ENCODE data around the gene RIBC2.

The RIBC2 gene

DNA sequence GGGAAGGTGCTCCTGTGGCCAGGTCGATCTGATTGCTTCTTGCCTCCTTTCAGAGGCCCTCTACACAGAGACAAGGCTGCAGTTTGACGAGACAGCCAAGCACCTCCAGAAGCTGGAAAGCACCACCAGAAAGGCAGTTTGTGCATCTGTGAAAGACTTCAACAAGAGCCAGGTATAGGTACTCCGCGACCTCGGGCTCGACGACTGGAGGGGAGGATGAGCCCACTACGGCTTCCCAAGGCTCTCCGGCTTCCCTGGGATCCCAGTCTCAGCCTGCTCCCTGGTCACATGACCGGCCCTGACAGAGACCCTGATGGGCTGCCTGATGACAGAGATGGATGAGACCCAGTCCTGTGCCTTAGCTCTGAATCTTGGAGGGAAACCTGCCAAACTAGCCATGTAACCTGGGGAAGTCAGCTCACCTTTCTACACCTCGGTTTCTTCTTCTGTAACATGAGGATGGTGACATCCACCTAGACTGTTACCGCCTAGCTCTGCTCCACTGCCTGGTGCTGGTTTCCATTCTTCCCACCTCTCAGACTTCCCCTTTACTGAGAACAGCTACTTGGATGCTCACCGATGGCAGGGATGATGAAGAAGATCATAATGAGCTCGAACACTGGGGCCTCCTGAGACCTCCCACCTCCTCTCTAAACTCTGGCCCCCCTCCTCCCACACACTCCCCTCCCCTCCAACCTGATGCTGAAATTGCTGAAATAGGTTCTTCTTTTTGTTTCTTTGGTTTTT lies 8.9 kb downstream of the RIBC2 start:
- H3K27ac ChIP-seq = no peak overlapping the region
- DNase-seq (ENCODE audit: low spot score) = no peak
- TF ChIP-seq, protein P1, sequence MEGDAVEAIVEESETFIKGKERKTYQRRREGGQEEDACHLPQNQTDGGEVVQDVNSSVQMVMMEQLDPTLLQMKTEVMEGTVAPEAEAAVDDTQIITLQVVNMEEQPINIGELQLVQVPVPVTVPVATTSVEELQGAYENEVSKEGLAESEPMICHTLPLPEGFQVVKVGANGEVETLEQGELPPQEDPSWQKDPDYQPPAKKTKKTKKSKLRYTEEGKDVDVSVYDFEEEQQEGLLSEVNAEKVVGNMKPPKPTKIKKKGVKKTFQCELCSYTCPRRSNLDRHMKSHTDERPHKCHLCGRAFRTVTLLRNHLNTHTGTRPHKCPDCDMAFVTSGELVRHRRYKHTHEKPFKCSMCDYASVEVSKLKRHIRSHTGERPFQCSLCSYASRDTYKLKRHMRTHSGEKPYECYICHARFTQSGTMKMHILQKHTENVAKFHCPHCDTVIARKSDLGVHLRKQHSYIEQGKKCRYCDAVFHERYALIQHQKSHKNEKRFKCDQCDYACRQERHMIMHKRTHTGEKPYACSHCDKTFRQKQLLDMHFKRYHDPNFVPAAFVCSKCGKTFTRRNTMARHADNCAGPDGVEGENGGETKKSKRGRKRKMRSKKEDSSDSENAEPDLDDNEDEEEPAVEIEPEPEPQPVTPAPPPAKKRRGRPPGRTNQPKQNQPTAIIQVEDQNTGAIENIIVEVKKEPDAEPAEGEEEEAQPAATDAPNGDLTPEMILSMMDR (conservative IDR thresholded peaks at IDR 0.05; ENCODE audit: low read depth) = no peak
- CTCF ChIA-PET = interaction anchor here (0.7 to 1.0 kb wide), 2 partner anchors 38 to 108 kb away, joined by 3 to 4 read pairs; no protein-coding TSS in a partner anchor
- POLR2A ChIA-PET (ENCODE audit: low non-redundant PET) = no interaction called here

DNA sequence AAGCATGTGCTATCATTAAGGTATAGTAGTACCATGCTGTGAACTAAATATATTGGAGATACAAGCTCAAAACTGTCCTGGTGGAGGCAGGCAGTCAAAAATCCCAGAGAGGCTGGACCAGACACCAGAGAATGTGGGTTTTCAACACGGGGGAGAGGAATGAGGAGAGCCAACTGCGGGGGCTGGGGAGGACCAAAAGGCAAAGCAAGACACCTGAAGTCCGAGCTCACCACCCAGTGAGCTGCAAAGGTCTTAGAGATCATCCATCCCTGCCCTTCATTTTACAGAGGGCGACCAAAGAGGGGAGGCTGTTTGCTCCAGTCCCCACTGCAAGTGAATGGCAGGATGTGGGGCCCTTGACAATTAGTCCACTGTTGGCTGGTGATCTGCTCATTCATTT lies 10.0 kb downstream of the RIBC2 start:
- TF ChIP-seq, protein P1 (conservative IDR thresholded peaks at IDR 0.05; ENCODE audit: low read depth) = no peak
- POLR2A ChIA-PET (ENCODE audit: low non-redundant PET) = no interaction called here
- H3K27ac ChIP-seq = no peak overlapping the region
- DNase-seq (ENCODE audit: low spot score) = no peak
- CTCF ChIA-PET = interaction anchor here (0.6 to 1.0 kb wide), 2 partner anchors 40 to 171 kb away, joined by 3 to 4 read pairs; no protein-coding TSS in a partner anchor

DNA sequence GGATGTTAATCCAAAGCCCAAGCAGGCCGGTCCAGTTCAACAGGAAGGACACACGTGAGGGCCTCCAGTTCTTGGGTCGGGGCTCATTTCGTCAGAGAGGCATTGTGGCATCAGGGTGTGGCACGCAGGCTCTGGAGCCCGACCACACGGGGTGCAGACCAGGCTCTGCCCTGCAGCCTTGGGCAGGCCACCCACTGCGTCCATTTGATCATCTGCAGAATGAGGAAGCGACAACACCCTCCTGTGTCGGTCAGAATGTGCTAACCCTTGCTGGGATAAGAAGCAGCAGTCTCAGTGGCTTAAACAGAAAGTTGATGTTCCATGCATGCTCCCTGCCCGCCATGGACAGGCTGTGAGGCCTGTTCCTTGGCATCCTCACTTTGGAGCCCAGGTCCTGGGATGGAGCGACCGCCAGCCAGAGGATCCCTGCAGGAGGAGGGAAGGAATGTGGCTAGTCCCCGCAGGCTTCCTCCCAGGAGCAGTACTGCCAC lies 10.8 kb downstream of the RIBC2 start:
- no peak for DNase-seq (ENCODE audit: low spot score)
- ChIA-PET CTCF (no interaction called here), POLR2A (ENCODE audit: low non-redundant PET) (no interaction called here)
- no peak overlapping the region for H3K27ac ChIP-seq
- TF ChIP-seq, protein P1 (conservative IDR thresholded peaks at IDR 0.05; ENCODE audit: low read depth) = no peak

DNA sequence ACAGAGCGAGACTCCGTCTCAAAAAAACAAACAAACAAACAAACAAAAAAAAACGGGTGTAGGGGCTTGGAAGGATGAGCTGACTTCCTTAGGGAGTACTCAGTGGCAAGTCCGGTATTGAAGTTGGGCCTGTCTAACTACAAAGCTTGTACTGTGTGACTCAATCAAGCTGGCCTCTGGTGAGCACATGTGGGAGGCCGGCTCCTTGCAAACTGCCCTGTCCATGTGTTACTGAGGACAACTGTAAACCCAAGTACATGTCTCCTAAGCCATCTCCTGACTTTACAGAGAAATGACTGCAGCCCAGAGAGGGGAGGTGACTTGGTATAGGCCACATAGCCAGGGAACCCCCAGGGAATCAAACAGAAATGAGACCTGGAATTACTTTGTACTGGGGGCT lies 11.6 kb downstream of the RIBC2 start:
- POLR2A ChIA-PET (ENCODE audit: low non-redundant PET) = no interaction called here
- TF ChIP-seq, protein P1 (conservative IDR thresholded peaks at IDR 0.05; ENCODE audit: low read depth) = no peak
- CTCF ChIA-PET = no interaction called here
- no peak overlapping the region for H3K27ac ChIP-seq
- no peak for DNase-seq (ENCODE audit: low spot score)

DNA sequence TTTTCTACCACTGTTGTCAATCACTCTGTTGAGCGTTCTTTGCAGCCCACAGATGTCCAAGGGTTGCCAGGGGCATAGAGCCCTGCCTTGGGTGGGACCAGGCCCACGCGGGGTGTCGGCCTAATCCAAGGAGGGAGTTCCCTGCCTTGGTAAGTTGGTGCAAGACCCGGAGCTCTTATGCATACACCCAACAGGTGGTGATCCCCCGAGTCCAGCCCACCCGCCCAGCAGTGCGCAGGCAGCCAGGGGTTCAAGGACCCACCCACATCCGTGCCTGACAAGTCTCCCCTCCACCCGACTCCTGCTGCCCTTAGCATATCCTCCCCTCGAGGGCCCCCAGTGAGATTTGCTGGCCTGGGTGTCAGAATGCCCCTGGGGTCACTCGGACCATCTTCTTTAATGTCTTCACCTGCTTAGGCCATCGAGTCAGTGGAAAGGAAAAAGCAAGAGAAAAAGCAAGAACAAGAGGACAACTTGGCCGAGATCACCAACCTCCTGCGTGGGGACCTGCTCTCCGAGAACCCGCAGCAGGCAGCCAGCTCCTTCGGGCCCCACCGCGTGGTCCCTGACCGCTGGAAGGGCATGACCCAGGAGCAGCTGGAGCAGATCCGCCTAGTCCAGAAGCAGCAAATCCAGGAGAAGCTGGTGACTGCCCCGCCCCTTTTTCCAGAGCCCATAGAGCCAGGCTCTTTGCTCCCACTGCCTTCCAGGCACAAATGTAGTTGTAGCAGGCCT lies 12.2 kb downstream of the RIBC2 start:
- TF ChIP-seq, protein P1 (conservative IDR thresholded peaks at IDR 0.05; ENCODE audit: low read depth) = no peak
- no peak for DNase-seq (ENCODE audit: low spot score)
- POLR2A ChIA-PET (ENCODE audit: low non-redundant PET) = no interaction called here
- no peak overlapping the region for H3K27ac ChIP-seq
- CTCF ChIA-PET = no interaction called here

DNA sequence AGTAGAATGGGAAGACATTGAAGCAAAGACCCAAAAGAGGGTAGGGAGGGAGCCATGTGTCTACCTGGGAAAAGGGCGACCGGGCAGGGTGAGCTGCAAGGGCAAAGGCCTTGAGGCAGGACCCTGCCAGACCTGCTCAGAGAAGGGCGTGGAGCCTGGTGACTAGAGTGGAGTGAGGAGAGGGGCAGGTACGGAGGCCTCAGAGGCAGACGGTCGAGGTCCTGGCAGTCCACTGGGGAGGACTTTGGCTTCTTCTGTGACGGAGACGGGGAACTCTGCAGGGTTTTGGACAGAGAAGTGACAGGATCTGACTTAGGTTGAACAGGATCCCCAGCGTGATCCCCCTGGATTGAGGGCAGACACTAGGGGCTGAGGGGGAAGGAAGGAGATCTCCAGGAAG lies 12.9 kb downstream of the RIBC2 start:
- TF ChIP-seq, protein P1 (conservative IDR thresholded peaks at IDR 0.05; ENCODE audit: low read depth) = no peak
- H3K27ac ChIP-seq = no peak overlapping the region
- CTCF ChIA-PET = no interaction called here
- no peak for DNase-seq (ENCODE audit: low spot score)
- POLR2A ChIA-PET (ENCODE audit: low non-redundant PET) = no interaction called here
